ENCODE measurements around the gene BBS10. TPM values are rescaled to one million over a fixed set of nuclear protein-coding genes. Genes with fewer than 3 reads are reported as not detected.

BBS10 gene
- total RNA-seq, 1 experiment from 2014 or later, result 7.5 TPM

GRCh38 chr12:76310110-76310509 is 38.1 kb downstream of the BBS10 start:
- no peak overlapping the region for H3K4me3 ChIP-seq (ENCODE audit: low read length)
- no peak overlapping the region for H3K27ac ChIP-seq (ENCODE audit: low read length)
- no TSS peak for BruUV-seq (replicated peaks)
- H3K79me2 ChIP-seq (ENCODE audit: low read length), result no peaks in the 10 kb centered on the region
- no peaks in the 10 kb centered on the region for H3K9me2 ChIP-seq (replicated peaks; ENCODE audit: low read length)
- H4K20me1 ChIP-seq (ENCODE audit: low read length), result no peaks in the 10 kb centered on the region
- H2AFZ ChIP-seq (ENCODE audit: low read length), result 0 out of 2 replicates have a peak overlapping the region, but pooled peaks have one; percentile 28
- POLR2A ChIA-PET (ENCODE audit: unreplicated experiment), result interaction anchor here (0.5 kb wide), 1 partner anchor 43 kb away, joined by 8 read pairs; no protein-coding TSS in a partner anchor
- H3K9me3 ChIP-seq (ENCODE audit: low read length), result no peaks in the 10 kb centered on the region
- ATAC-seq, result peak; percentile 100
- no peaks in the 10 kb centered on the region for H3F3A ChIP-seq (ENCODE audit: low read length, unreplicated experiment)
- DNase-seq, result peak; percentile 86
- intact Hi-C loops (cut with micrococcal nuclease), result no loop called here
- peaks cover 8% of the 10 kb centered on the region for H3K4me1 ChIP-seq (ENCODE audit: insufficient read depth, low read length)
- CTCF ChIA-PET, result no interaction called here
- no peak for TF ChIP-seq EZH2phosphoT487 (IDR thresholded peaks at IDR 0.05; ENCODE audit: borderline replicate concordance, low read length)
- no peak for TF ChIP-seq EZH2 (IDR thresholded peaks at IDR 0.05; ENCODE audit: low read length, unreplicated experiment)
- TF ChIP-seq CTCF (conservative IDR thresholded peaks at IDR 0.05; ENCODE audit: low read depth, low read length), result no peak
- H3K9ac ChIP-seq (ENCODE audit: low read length), result no peak overlapping the region
- no peaks in the 10 kb centered on the region for H3K36me3 ChIP-seq (ENCODE audit: low read depth, low read length)
- H3K27me3 ChIP-seq (ENCODE audit: low read length), result no peaks in the 10 kb centered on the region
- no peak overlapping the region for H3K4me2 ChIP-seq (ENCODE audit: low read length)

GRCh38 chr12:76308866-76309265 is 39.3 kb downstream of the BBS10 start:
- Histone ChIP-seq H3K36me3 (ENCODE audit: low read depth, low read length) (no peaks in the 10 kb centered on the region), H3K79me2 (ENCODE audit: low read length) (no peaks in the 10 kb centered on the region), H3K4me3 (ENCODE audit: low read length) (no peak overlapping the region), H3K4me1 (ENCODE audit: insufficient read depth, low read length) (peaks cover 8% of the 10 kb centered on the region), H3K9me3 (ENCODE audit: low read length) (no peaks in the 10 kb centered on the region), H3K27me3 (ENCODE audit: low read length) (no peaks in the 10 kb centered on the region), H3F3A (ENCODE audit: low read length, unreplicated experiment) (no peaks in the 10 kb centered on the region), H3K27ac (ENCODE audit: low read length) (no peak overlapping the region), H3K9me2 (replicated peaks; ENCODE audit: low read length) (no peaks in the 10 kb centered on the region), H2AFZ (ENCODE audit: low read length) (no peak overlapping the region), H4K20me1 (ENCODE audit: low read length) (no peaks in the 10 kb centered on the region), H3K9ac (ENCODE audit: low read length) (no peak overlapping the region), H3K4me2 (ENCODE audit: low read length) (no peak overlapping the region)
- DNase-seq (no peak), ATAC-seq (no peak)
- POLR2A ChIA-PET (ENCODE audit: unreplicated experiment), result no interaction called here
- TF ChIP-seq CTCF (conservative IDR thresholded peaks at IDR 0.05; ENCODE audit: low read depth, low read length) (no peak), EZH2phosphoT487 (IDR thresholded peaks at IDR 0.05; ENCODE audit: borderline replicate concordance, low read length) (no peak), EZH2 (IDR thresholded peaks at IDR 0.05; ENCODE audit: low read length, unreplicated experiment) (no peak)
- intact Hi-C loops (cut with micrococcal nuclease), result no loop called here
- BruUV-seq (replicated peaks), result no TSS peak
- CTCF ChIA-PET, result no interaction called here

GRCh38 chr12:76307083-76307482 is 41.1 kb downstream of the BBS10 start:
- Histone ChIP-seq H3K36me3 (ENCODE audit: low read depth, low read length) (no peaks in the 10 kb centered on the region), H3K27me3 (ENCODE audit: low read length) (no peaks in the 10 kb centered on the region), H3K9ac (ENCODE audit: low read length) (no peak overlapping the region), H3K27ac (ENCODE audit: low read length) (no peak overlapping the region), H3K4me2 (ENCODE audit: low read length) (no peak overlapping the region), H2AFZ (ENCODE audit: low read length) (no peak overlapping the region), H3K4me3 (ENCODE audit: low read length) (no peak overlapping the region), H3K79me2 (ENCODE audit: low read length) (no peaks in the 10 kb centered on the region), H3K9me3 (ENCODE audit: low read length) (no peaks in the 10 kb centered on the region), H3F3A (ENCODE audit: low read length, unreplicated experiment) (no peaks in the 10 kb centered on the region), H3K4me1 (ENCODE audit: insufficient read depth, low read length) (peaks cover 11% of the 10 kb centered on the region), H4K20me1 (ENCODE audit: low read length) (no peaks in the 10 kb centered on the region), H3K9me2 (replicated peaks; ENCODE audit: low read length) (no peaks in the 10 kb centered on the region)
- no peak for ATAC-seq
- BruUV-seq (replicated peaks), result no TSS peak
- CTCF ChIA-PET, result no interaction called here
- POLR2A ChIA-PET (ENCODE audit: unreplicated experiment), result no interaction called here
- TF ChIP-seq CTCF (conservative IDR thresholded peaks at IDR 0.05; ENCODE audit: low read depth, low read length) (no peak), EZH2 (IDR thresholded peaks at IDR 0.05; ENCODE audit: low read length, unreplicated experiment) (no peak)
- intact Hi-C loops (cut with micrococcal nuclease), result no loop called here
- peak; percentile 14 for DNase-seq

Measured in PC-3 (cell line).